ENCODE results near the gene FBXW7. TPM values are rescaled to one million over a fixed set of nuclear protein-coding genes. Genes with fewer than 3 reads are reported as not detected.

Gene FBXW7
- total and polyA plus RNA-seq, 2 of the 8 experiments (the other 6 are each of a cell fraction or from before 2014, with no cell fraction given): 6.0 to 26.7 TPM

GRCh38 chr4:152539556-152540292 is 3.8 kb upstream of the FBXW7 start (continued):
- TF ChIP-seq CHD7 (IDR thresholded peaks at IDR 0.05; ENCODE audit: insufficient replicate concordance, low read length) (no peak), CBX5 (IDR thresholded peaks at IDR 0.05; ENCODE audit: low read depth, low read length) (no peak), NRF1 (IDR thresholded peaks at IDR 0.05; ENCODE audit: low read depth, low read length) (no peak), JUN (IDR thresholded peaks at IDR 0.05; ENCODE audit: low read depth, low read length) (no peak)
